GM12873 (cell line): Measurements from ENCODE around the gene KIF2A.

ENCODE experiments used
- CTCF ChIP-seq: IDR thresholded peaks from 2 replicates; pipeline ENCODE4 v1.5.1; 2012; ENCODE audit warnings: low read depth, mild to moderate bottlenecking, moderate library complexity, low read length, control low read depth; ENCODE audit not compliant: insufficient read depth; ENCODE audit errors: missing control alignments

Gene KIF2A

GRCh38 chr5:62375627-62376026 is 69.6 kb downstream of the KIF2A start:
- TF ChIP-seq CTCF, result no peak

GRCh38 chr5:62376064-62376463 is 70.1 kb downstream of the KIF2A start:
- no peak for TF ChIP-seq CTCF

GRCh38 chr5:62385131-62385530 is 79.1 kb downstream of the KIF2A start:
- TF ChIP-seq CTCF, result no peak

- TF ChIP-seq CTCF, result no peak
Observed at GRCh38 chr5:62385816-62386400, 79.9 kb downstream of the KIF2A start.

- no peak for TF ChIP-seq CTCF
Observed at GRCh38 chr5:62386824-62387223, 80.8 kb downstream of the KIF2A start.

- no peak for TF ChIP-seq CTCF
Observed at GRCh38 chr5:62395210-62395950, 89.4 kb downstream of the KIF2A start.

- TF ChIP-seq CTCF, result no peak
Observed at GRCh38 chr5:62403411-62404250, 97.6 kb downstream of the KIF2A start, which contains the start of gene DIMT1. TSS of gene DIMT1 (minus strand) at chr5:62403905. CDS start at chr5:62403772, 133 bp downstream.
